Activated CD8-positive, alpha-beta memory T cell treated with anti-CD3 and anti-CD28 coated beads for 48 hours (primary cell): ENCODE measurements around the gene THSD8.
A peak's percentile ranks its signal among the peaks of the same experiment; 100 is the strongest.

Source experiments
- DNase-seq, 3 experiments: peaks; one replicate each; pipeline ENCODE4 v3.0.0-alpha.2; 2020; ENCODE audit warnings: low read depth in 2 of 3, low spot score in 2 of 3

Gene THSD8

GRCh38 chr19:12779162-12779993 lies 22.5 kb upstream of the THSD8 start:
- no peak for DNase-seq

DNA sequence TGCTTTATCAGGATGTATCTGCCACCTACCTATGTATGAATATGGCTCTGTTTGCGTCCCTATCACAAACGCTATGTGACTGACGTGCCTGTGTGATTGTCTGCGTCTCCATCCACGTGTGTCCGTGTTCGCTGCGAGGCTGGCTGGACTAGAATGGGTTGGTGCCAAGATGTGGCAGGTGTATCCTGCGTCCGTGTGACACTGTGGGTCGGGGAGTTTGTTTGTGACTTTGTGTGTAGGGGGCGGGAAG lies 19.8 kb upstream of the THSD8 start:
- DNase-seq, result no peak

DNA sequence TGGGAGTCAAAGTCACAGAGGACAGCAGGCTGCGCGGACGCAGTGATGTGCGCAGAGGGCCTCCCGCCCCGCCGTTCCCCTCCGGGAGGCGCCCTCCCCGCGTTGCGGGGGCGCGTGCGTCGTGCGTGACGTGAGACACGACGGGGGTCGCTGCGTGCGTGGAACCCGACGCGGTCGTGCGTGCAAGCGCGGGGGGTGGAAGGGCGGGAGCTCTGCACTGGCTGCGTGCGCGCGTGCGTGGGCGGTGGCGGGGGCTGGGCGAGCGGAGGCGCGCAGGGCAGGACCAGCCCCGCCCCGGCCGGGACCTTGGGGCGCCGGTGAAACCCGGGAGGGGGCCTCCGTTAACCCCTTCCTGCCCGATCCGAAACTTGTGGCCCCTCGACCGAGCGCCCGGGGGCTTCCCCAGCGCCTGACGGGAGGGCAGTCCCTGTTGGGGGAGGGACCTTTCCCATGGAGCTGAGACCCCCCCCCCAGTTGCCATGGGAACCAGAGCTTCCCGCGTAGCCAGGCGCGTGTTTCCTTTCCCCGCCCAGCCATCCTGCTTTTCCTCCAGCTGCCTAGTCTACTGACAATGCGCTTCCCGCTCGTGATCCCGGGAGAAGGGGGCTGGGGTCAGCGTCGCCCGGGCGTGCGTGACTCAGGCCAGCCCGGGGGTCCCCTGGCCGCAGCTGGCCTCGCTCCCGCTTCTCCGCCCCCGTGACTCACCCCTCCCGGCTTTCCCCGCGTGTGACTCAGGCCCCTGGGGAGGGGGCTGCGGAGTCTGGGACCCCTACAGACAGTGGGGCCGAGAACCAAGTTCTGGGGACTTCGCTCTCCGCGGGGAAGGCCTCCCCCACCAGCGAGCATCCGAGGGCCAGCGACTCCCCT lies 19.2 kb upstream of the THSD8 start:
- DNase-seq, result peak; percentile 83 to 91 (median 90)

GRCh38 chr19:12783291-12783848 lies 18.5 kb upstream of the THSD8 start:
- DNase-seq, result no peak

GRCh38 chr19:12783849-12784393 lies 17.9 kb upstream of the THSD8 start:
- no peak for DNase-seq

- DNase-seq, result no peak
Measured at GRCh38 chr19:12784394-12784870, 17.4 kb upstream of the THSD8 start.

GRCh38 chr19:12784871-12785430 lies 16.9 kb upstream of the THSD8 start:
- DNase-seq, result no peak

DNA sequence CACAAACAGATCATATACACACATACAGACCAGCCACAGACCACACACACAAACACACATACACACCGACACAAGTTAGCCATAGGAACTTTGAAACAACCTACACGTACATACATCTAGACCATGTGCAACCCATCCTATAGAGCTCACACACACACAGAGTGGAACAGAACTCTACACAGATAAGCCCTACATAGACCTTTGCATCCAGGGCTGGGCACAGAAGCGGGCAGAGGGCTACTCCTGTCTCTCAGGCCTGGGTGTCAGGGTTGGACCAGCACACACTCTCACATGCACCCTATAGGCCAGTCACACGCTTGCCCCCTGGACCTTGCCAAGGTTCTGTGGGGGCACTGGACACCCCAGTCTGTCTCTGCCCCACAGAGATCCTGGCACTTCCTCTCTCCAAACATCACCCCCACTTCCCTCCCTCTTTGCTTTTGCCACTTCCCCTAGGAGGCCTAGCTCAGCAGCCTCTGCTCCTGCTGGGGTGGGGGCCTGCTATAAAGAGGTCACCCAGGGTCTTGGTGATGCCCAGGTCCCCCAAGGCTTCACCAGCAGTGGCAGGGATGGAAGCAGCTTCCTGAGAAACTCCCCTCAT lies 16.3 kb upstream of the THSD8 start:
- DNase-seq, result no peak

DNA sequence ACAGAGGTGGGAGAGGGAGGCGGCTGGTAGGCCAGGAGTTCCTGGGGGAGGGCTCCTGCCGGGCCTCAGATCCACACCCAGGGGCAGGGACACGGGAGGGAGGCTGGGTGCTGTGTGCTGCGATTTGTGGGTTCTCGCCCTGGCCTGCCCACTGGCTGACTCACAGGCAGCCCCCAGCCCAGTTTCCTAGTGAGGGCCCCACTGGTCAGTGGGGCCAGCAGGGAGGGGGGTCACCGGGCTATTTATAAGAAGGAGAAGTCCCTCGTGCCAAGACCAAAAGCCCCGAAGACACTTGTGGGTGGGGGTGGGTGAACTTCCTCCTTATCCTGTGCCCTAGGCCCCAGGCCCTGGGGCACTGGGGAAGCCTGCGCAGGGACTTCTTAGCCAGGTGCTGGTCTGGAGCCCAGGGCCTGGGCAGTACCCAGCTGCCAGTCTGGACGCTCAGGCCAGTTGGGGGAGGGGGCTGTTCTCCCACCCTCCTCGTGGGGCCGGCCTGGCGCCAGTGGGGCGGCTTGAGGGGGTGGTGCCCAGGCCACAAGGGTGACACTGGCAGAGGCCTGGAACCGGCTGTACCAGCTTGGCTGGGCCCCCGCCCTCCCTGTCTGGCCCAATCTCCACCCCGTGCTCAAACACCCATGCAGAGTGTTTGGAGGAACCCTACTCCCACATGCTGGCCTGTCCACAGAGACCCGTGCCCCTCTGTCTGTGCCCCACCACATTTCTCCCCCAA lies 15.6 kb upstream of the THSD8 start:
- DNase-seq, result no peak

DNA sequence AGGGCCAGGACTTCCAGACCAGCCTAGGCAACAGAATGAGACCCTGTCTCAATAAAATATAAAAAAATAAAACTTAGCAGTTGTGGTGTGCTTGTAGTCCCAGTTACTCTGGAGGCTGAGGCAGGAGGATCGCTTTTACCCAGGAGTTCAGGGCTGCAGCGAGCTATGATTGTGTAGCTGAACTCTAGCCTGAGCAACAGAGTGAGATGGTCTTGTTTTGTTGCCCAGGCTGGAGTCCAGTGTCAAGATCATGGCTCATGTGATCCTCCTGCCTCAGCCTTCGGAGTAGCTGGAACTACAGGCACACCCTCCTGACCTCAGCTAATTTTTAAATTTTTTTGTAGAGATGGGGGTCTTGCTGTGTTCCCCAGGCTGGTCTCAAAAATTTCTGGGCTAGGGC lies 14.9 kb upstream of the THSD8 start:
- DNase-seq, result no peak

DNA sequence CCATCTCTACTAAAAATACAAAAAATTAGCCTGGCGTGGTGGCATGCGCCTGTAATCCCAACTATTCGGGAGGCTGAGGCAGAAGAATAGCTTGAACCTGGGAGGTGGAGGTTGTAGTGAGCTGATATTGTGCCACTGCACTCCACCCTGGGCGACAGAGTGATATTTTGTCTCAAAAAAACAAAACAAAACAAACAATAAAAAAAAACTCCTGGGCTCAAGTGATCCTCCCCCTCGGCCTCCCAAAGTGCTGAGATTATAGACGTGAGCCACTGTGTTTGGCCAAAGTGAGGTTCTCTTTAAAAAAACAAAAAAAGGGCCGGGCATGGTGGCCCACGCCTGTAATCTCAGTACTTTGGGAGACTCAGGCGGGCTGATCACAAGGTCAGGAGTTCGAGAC lies 14.4 kb upstream of the THSD8 start:
- no peak for DNase-seq

- DNase-seq, result no peak
Measured at GRCh38 chr19:12788042-12788681, 13.7 kb upstream of the THSD8 start.

- no peak for DNase-seq
Measured at GRCh38 chr19:12788682-12789097, 13.2 kb upstream of the THSD8 start.

GRCh38 chr19:12789098-12789903 lies 12.6 kb upstream of the THSD8 start:
- DNase-seq, result no peak

GRCh38 chr19:12789904-12790619 lies 11.8 kb upstream of the THSD8 start:
- peak; percentile 91 to 97 (median 93) for DNase-seq

DNA sequence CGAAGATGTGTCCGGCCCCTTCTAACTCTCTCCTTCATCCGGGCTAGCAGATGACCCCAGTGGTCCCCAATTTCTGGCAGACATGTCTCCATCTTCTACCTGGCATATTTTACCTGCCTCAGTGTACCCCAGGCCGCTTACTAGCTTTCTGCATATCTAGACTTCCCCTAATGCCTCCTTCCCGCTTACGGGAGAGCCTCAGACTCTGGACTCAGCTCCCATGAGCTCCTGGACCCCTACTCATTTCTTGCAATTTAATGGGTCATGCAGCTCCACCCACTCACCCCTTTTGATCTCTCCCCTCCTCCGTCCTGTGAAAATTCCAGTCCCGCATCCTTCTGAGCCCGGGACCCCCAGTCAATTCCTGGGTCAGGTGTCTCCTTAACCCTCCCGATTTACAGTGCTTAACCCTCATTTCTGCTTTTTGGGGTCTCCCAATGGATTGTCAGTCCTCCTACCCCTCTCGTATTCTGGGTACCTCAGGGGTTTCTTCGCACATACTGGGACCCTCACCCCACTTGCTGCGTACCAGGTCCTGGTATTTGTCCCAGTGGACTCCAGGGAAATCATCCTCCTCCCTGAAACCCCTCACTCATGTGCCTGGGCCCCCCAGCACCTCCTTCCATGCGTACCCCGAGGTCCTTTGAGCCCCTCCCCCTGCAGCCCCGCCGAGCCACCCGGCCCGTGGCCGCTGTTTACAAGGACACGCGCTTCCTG lies 11.1 kb upstream of the THSD8 start:
- DNase-seq, result no peak

DNA sequence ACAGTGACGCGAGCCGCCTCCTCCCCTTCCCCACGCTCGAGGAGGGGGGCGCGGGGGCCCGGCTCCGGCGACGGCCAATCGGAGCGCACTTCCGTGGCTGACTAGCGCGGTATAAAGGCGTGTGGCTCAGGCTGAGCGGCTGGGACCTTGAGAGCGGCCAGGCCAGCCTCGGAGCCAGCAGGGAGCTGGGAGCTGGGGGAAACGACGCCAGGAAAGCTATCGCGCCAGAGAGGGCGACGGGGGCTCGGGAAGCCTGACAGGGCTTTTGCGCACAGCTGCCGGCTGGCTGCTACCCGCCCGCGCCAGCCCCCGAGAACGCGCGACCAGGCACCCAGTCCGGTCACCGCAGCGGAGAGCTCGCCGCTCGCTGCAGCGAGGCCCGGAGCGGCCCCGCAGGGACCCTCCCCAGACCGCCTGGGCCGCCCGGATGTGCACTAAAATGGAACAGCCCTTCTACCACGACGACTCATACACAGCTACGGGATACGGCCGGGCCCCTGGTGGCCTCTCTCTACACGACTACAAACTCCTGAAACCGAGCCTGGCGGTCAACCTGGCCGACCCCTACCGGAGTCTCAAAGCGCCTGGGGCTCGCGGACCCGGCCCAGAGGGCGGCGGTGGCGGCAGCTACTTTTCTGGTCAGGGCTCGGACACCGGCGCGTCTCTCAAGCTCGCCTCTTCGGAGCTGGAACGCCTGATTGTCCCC lies 10.4 kb upstream of the THSD8 start, which contains the start of gene JUNB:
Gene JUNB, plus strand, starts transcription at position 142 of the 706 bp plus-strand sequence. Its CDS starts 286 bp downstream, at position 428.
- peak; percentile 95 to 98 (median 96) for DNase-seq
